Effector CD8-positive, alpha-beta T cell (primary cell): ENCODE measurements around the gene ALOX15.
"Not testable (repeated sequence)": the region's sequence is repeated elsewhere in the genome, so short reads cannot be mapped to it uniquely, and the experiment has no call there.

Experiments
- DNase-seq: peaks from one replicate; lab custom pipeline; 2025; lab: John Stamatoyannopoulos, UW

Gene ALOX15

GRCh38 chr17:4594406-4594805 lies 47.1 kb downstream of the ALOX15 start:
- no peak for DNase-seq

DNA sequence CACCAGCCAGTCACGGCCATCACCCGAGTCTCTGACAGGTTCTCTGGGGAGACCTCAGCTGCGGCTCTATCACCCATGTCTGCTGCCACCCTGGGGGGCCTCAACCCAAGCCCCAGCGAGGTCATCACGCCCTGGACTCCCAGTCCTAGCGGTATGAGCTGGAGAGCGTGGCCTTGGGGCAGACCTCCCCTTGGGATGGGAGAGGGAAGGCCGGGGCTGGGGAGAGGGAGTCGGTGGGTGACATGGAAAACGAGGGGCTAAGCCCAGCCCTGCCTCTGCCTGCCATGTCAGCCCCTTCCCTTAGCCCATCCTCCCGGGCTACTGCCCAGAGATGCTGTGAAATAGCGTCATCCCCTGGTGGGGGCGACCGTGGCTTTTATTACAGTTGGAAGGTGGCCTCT lies 48.5 kb downstream of the ALOX15 start:
- DNase-seq = no peak

GRCh38 chr17:4592240-4593005 lies 49.1 kb downstream of the ALOX15 start:
- no peak for DNase-seq

- no peak for DNase-seq
Observed at GRCh38 chr17:4591529-4591928, 49.9 kb downstream of the ALOX15 start.

DNA sequence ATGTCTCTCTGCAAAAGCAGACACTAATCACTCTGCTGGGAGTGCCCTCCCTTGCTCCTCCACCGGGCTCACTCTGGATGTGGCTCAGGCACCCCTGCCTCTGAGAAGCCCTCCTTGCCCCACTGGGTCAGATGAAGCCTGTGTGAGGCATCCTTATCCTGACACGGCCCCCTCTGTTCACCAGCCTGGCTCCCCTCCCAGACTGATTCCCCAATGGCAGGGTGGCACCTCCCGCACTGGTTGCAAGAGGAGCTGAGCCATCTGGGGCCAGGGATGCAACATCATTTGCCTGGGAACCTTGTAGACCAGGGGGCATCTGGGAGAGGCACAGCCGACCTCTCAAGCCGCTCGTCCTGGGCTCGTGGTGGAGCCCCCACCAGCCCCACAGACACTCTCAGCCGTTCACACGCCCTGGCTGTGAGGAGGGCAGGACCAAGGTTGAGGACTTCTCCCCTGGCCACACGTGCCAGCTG lies 50.5 kb downstream of the ALOX15 start:
- no peak for DNase-seq

GRCh38 chr17:4590042-4590441 lies 51.4 kb downstream of the ALOX15 start:
- DNase-seq = not testable (repeated sequence)

DNA sequence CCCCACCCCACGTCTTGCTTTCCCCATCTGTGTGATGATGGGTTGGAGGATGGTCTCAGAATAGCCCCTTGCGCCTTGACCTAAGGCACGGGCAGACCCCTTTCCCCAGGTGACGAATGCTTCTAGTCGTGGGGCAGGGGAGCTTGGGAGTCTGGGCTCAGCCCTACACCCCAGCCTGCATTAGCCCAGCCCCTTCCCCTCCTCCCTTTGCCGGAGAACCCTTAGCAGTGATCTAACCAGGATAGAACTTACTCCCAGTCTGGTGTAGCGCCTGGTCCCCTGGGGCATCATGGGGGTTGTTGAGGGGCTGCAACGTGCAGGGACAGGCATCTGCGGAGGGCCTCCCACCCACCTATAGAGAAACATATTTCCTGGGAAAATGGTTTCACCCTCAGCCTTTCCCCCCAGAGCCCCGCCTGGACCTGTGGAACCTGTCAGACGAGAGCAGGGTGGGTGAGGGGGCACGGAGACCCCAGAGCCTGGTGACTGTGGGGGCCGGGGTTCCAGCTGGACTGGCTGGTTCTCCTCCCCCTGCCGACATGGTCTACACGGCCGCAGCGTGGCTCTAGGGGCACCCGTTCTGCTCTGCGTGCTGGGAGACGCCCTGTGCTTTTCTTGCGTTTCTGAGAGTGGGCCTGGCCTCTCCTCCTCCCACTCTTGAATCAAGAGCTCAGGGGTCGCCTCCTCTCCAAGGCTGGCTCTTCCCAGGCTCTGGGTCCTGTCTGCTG lies 52.4 kb downstream of the ALOX15 start:
- DNase-seq = no peak

GRCh38 chr17:4588391-4588790 lies 53.1 kb downstream of the ALOX15 start:
- DNase-seq = no peak

DNA sequence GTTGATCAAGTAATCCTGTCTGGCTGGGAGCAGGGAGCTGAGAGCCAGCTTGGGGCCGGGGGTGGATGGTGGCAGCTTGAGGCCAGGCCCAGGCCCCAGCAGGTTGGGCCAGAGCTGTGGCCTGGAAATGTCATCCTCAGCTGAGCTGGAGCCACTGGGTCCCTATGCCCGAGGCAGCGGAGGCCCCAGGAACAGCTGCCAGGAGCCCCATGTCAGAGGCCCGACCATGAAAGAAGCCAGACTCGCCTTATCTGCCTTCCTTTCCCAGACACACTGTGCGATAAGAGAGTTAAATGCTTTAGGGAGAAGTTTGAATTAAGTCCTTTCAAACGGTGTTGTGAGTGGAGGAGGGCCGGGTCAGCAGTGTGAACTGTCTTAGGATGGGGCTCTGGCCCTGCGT lies 53.7 kb downstream of the ALOX15 start:
- no peak for DNase-seq

DNA sequence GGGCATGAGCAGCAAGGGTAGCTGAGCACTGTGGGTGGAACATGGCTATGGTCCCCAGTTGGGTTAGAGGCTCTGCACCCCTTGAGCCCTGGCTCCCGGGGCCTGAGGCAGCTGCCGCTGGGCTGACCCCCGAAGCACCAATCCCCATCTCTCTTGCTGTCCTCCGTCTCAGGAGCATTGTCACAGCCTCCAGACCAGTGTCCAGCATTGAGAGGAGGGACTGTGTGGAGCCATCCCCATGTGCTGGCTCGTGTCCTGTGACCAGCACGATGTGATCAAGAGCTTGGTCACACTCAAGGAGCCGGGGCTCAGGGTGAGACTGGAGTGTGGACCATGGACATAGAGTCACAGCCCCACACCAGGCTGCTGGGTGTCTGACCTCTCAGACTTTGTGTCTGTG lies 54.3 kb downstream of the ALOX15 start:
- DNase-seq = no peak

- DNase-seq = no peak
Observed at GRCh38 chr17:4586043-4586442, 55.4 kb downstream of the ALOX15 start.

GRCh38 chr17:4585638-4585994 lies 55.9 kb downstream of the ALOX15 start:
- no peak for DNase-seq

DNA sequence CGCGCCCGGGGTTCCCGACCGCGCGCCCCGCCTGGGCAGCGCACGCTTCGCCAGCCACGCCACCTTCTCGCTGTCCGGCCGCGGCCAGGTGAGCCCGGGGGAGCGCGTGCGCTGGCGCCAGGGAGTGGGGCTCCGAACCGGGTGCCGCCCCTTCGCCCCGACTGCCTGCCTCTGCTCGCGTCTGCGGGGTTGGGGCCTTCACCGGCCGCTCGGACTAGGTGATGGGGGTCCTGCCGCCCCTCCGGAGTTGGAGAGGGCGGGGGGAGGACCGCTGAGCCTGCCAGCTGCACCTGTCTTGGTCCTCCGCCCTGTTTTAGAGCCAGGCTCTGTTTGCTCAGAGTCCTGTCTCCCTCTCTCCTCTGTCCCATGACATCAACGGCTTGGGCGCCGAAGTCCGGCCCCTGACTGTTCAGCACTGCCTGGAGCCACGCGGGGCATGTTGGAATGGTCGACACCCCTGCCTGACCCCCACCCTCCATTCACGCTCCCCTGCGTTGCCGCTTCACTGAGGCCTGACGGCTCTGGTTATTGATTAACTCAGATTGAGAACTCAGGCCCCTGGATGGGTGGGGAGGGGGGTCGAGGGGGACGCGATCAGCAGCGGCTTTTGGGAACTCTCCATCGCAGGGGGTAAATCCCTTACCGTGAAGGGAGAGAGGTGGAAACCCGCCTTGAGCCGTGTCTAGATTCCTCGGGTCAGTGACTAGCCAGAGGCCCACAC lies 56.4 kb downstream of the ALOX15 start:
- DNase-seq = no peak

- no peak for DNase-seq
Observed at GRCh38 chr17:4584101-4584916, 57.2 kb downstream of the ALOX15 start, which contains the start of gene SMTNL2. Gene SMTNL2 (plus strand): TSS chr17:4584529. CDS start chr17:4584606, 77 bp downstream.

DNA sequence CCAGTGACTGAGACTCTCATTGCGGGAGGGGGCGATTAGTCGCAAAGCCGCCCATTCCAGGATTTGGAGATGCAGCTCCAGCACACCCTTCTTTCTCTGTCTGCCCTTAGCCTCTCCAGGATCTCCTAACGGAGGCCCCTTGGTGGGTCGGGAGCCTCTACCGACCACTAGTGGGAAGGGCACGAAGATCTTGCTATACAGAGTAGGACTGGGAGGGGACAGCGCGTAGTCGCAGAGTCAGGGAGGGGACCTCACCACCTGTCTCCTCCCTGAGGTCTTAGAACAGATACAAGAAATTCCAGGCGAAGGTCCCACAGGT lies 57.7 kb downstream of the ALOX15 start:
- DNase-seq = no peak

DNA sequence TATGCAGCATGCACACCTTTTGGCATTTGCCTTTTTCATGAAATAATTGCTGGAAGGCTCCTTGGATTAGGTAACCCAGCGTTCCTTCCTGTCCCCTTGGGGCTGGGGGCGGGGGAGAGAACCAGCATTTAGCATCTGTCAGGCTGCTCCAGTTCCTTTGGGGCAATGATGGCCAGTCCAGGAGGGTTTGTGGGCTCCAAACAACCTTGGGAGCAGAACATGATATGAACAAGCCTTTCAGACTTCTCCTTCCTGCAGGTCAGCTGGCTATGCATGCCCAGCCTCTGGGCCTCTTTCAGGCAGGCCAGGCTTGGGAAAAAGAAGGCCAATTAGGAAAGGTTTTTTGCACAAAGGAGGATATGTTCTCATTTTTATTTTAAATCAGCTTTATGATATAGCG lies 58.3 kb downstream of the ALOX15 start:
- DNase-seq = no peak

GRCh38 chr17:4582691-4583090 lies 58.8 kb downstream of the ALOX15 start:
- no peak for DNase-seq

- no peak for DNase-seq
Observed at GRCh38 chr17:4582101-4582501, 59.4 kb downstream of the ALOX15 start.
